ENCODE data around the gene CUL1. TPM values are rescaled to one million over a fixed set of nuclear protein-coding genes. Genes with fewer than 3 reads are reported as not detected.

The CUL1 gene
- total RNA-seq, 2 donors from 2014 or later: 34.9 to 37.2 TPM

DNA sequence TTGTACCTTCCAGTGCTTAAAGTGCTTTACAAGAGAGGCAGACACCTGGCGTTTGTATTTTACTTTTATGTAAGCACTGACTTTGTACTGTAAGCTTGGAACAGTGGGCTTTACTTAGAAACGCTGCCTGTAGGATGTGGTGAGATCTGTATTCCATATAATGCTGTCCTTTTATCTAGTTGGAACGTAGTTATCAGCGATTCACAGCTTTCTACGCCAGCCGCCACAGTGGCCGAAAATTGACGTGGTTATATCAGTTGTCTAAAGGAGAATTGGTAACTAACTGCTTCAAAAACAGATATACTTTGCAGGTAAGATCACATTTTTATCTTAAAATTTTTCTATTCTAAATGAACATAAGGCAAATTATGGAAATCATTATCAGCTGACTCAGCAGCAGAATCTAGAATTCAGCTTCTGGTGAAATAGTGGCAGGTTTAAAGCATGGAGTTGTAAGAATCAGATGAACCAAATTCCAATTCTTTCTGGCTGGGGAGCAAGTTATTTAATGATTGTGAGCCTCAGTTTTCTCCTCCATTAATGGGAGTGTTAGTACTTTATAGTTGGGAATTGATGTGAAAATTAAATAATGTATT is 91.5 kb downstream of the CUL1 start:
- no peak for ATAC-seq
- intact Hi-C loops (cut with DNase I, micrococcal nuclease): no loop called here
- DNase-seq: no peak

DNA sequence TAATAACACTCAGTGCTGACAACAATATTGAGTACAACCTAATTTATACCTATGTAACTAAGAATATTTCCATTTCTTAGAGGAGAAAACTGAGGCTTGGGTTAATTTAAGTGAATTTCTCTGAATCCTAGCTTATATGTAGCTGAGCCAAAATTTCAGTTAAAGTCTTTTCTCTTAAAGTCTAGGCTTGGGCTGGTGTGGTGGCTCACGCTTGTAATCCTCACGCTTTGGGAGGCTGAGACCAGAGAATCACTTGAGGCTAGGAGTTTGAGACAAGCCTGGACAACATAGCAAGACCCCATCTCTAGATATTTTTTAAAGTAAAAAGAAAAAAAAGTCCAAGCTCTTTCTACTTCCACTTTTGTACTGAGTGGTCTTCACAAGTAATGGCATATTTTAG is 92.1 kb downstream of the CUL1 start:
- no peak for DNase-seq
- no peak for ATAC-seq
- intact Hi-C loops (cut with DNase I, micrococcal nuclease): no loop called here

DNA sequence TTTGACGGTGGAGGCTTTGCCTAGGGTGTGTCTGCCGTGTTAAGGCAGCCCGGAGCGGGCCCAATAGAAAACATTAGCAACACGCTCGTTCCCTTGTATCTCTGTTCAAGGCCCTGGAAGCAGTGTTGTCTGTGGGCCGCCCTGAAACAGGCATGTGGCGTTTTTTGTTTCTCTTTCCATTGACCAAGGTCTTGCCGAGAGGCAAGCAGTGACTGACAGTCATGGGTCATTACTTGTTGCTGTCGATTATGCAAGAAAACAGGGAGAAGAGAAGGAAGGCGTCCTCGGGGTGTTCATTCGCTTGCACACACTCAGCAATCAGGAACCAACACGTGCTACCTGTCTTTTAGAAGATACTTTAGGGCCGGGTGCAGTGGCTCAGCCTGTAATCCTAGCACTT is 92.8 kb downstream of the CUL1 start:
- no peak for ATAC-seq
- DNase-seq: no peak
- intact Hi-C loops (cut with DNase I, micrococcal nuclease): no loop called here

DNA sequence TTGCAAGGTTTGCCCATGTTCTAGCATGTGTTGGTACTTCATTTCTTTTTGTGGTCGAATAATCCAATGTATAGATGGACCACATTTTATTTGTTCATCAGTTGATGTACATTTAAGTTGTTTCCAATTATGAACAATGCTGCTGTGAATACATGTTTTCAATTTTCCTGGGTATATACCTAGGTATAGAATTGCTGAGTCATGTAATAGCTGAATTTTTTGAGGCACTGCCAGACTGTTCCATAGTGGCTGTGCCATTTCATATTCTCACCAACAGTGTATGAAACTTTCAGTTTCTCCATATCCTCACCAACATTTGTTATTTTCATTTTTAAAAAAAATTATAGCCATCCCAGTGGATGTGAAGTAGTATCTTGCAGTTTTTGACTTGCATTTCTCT is 94.9 kb downstream of the CUL1 start:
- ATAC-seq (no peak), DNase-seq (no peak)
- intact Hi-C loops (cut with DNase I, micrococcal nuclease): no loop called here

DNA sequence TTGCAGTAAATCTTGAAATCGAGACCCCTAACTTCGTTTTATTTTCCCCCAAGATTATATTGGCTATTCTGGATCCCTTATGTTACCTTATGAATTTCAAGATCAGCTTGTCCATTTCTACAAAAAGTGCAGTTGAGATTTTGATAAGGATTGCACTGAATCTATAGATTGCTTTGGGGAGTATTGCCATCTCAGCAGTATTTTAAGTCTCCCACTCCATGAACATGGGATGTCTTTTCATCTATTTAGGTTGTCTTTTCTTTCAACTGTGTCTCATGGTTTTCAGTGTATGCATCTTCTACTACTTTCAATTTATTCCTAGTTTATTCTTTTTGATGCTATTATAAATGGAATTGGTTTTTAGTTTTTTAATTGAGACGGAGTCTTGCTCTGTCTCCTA is 95.8 kb downstream of the CUL1 start:
- no peak for ATAC-seq
- DNase-seq: no peak
- intact Hi-C loops (cut with DNase I, micrococcal nuclease): no loop called here

DNA sequence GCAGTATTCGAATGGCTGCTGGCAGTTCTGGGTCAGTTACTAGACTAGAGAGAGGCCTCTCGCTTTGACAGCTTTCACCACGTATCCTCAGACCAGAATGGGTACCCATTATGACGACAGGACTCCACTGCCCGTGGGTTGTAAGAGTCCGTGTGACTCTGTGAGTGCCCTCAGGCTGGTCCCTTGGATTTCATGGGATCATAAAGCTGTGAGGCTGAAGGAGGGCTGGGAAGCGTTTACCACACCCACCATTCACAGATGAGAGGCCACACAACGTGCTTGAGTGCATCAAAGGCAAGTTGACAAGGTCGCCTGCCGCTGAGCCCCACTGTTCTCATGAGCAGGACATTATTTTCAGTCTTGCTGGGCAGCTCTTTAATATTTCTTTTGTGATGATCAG is 98.1 kb downstream of the CUL1 start:
- DNase-seq: no peak
- intact Hi-C loops (cut with DNase I, micrococcal nuclease): no loop called here
- no peak for ATAC-seq

DNA sequence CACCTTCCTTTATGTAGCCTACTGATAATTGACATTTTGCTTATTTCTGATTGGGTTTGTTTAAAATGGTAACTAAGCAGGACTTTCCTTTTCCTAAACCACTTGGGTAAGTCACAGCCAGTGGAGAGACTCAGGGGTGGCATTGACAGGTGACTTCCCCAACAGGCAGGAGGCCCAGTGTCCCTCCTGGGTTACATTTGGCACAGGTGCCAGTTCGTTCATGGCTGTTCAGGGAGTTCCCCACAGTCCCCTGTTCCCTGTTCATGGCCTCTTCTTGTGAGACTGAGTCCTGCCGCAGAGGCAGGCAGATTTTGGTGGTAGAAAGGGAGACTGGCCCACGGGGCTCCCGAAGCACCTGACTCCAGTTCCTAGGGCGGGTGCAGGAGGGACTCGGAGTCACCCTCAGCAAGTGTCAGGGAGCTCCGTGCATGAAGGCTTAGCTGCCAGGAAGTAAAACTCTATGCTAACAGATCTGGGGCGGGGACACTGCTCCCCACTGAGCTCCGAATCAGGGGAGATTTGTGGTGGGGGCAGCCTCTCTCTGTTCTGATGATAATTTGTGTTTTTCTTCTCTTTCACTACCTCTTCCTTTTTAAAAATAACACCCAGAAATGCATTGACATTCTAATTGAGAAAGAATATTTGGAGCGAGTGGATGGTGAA is 101.3 kb downstream of the CUL1 start:
- DNase-seq (no peak), ATAC-seq (no peak)
- intact Hi-C loops (cut with DNase I, micrococcal nuclease): no loop called here

DNA sequence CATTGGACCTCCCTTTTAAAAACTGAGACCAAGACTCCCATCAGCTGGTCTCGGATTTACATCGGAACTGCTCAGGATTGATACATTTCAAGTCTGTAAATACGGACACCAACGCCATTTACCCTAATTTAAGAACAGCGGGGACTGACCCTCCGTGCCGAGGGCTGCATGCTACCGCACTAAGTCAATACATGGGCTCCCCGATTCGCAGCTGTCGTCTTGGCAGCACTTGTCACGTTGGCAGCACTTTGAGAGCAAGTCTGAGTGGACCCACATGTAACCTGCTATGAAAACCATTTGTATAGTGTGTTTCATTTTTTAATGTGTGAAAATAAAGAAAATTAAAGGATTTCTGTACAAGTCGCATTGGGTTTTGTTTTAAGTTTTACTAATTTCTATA is 102.0 kb downstream of the CUL1 start:
- intact Hi-C loops (cut with DNase I, micrococcal nuclease): no loop called here
- no peak for ATAC-seq
- no peak for DNase-seq

DNA sequence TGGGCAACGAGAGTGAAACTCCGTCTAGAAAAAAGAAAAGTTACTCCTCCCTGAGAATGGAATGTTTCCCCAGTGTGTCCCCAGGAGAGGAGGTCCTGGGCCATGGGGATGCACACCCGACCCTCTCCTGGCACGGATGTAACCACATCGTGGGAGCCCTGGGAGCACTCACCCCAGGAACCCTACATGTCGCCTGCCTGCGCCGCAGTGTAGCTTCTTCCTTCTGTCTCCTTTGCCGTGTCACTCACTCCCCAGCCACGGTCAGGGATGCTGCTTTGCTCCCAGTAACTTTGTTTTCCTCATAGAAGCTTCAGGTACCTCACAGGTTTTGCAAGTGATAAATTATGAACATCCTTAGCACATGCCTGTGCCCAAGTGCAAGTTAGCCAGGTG is 103.4 kb downstream of the CUL1 start:
- DNase-seq: no peak
- peak; percentile 24 for ATAC-seq
- intact Hi-C loops (cut with DNase I, micrococcal nuclease): no loop called here

DNA sequence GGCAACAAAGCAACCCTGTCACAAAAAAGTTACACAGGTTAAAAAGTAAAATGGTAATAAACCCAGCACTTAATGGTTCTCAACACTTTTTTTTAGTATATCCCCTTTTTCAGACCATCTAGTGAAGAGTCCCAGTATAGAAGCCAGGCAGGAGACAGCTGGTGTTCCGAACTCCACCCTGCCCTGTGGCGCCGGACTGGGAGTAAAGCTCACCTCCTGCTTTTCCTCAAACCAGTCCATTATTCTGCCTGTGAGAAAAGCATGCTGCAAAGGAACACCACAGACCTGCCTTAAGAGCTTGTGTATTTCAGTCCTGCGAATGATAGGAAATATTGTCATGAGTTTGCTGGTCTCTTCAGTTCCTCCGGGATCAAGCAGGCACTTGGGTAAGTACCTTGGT is 104.4 kb downstream of the CUL1 start:
- DNase-seq (no peak), ATAC-seq (no peak)
- intact Hi-C loops (cut with DNase I, micrococcal nuclease): no loop called here

DNA sequence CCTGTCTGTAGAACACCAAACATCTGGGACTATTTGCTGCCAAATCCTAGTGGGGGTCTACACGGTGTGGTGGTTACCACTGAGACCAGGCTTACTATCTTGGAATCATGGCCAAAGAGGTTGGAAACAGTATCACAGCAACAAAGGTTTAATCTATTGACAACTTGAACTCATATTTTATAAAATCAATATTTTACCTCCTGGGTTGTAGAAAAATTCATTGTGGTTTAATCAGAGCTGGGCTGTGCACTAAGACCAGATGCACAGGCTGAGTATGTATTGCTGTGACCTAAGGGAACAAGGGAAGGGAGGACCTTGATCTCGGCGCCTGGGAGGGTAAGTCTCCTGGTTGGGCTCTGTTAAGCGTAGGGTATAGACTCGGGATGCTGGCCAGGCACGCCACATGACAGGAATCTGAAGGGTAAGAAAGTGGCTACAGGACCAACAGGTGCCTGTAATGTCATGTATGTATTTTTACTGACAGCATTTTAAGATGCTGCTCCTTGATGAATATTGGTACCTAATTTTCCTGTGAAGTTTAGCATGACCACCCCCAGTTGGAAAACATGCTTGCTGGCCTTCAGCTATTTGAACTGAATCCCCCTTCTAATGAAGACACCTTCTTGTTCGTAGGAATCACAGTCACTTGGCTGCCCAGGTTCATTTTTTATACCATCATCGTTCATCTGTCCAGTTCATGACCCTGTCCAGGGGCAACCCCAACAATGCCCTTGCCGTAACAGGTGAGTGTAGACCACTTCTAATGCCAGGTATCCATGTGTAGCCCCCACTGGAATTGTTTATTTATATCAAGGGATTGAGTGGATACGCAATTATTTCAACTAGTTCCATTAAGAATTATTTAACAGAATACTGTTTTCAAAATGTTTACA is 105.9 kb downstream of the CUL1 start:
- intact Hi-C loops (cut with DNase I, micrococcal nuclease): no loop called here
- ATAC-seq: no peak
- DNase-seq: no peak

DNA sequence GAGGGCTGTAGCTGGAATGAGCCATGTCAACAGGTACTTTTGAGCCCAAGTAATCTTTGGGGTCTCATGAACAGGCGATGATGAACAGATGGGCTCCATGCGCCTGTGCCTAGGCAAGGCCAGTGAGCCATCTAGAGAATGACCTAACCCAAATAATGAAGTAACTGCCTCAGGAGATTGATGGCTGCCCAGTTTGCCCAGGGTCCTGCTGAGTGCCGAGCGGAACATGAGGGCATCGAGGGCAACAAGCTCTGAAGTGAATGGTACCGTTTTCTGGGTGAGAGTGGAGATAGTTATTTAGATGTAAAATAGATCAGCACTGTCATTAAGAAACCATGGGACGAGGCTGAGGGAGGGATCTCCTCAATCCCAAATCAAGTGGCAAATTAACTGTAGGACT is 107.5 kb downstream of the CUL1 start:
- intact Hi-C loops (cut with DNase I, micrococcal nuclease): no loop called here
- DNase-seq: no peak
- ATAC-seq: no peak

DNA sequence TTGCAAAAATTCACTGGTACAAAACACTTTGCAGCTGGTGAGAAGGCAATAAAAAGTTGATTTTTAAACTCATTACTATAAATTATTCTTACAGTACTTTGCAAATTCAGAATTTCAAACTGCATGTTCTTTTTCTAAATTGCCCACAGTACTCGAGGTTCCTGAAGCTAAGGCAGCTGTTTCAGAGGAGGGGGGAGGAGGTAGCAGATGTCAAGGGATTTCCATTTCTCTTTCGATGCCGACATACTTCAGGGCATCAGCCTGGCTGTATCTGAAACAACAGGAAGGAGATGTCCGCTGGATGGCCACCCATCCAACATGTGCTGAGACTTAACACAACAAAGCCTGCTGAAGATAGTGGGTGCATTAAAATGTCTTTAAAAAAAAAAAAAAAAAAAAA is 108.7 kb downstream of the CUL1 start:
- intact Hi-C loops (cut with DNase I, micrococcal nuclease): no loop called here
- no peak for ATAC-seq
- no peak for DNase-seq

DNA sequence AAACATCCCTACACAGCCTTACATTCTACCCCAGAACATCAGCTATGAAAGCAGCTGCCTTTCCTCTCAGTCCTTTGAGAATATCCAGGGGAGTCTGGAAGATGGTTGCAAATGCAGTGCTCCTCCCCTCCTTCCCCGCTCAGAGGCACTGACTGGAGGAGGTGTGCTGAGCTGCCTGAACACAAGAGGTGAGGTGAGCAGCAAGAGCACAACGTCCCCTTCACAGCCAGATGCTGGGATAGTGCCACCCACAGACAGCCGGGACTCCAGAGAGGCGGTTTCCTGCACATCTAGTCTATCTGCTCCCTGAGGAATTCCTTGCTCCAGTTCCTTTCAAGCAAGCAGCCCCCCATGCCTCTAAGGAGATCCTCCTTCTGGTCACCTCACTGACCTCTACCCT is 111.2 kb downstream of the CUL1 start:
- intact Hi-C loops (cut with DNase I, micrococcal nuclease): no loop called here
- DNase-seq: no peak
- no peak for ATAC-seq

DNA sequence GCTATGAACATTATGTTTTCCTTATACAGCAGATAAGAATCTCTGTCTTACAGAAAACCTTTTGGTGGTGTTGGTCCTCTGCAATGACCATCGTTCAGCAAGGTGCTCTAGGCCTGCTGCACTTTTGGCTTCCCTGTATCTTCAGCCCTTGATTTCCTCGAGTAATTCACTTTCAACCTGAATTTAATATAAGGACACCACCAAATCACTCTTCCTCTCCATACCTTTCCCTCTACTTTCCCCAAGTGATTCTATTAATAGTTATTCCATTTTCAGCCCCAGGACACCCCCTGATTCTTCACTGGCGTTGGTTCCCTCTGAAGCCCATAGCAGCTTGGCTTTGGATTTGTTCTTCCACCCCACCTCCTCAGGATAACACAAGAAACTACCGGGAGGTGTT is 113.2 kb downstream of the CUL1 start:
- ATAC-seq (no peak), DNase-seq (no peak)
- intact Hi-C loops (cut with DNase I, micrococcal nuclease): no loop called here

DNA sequence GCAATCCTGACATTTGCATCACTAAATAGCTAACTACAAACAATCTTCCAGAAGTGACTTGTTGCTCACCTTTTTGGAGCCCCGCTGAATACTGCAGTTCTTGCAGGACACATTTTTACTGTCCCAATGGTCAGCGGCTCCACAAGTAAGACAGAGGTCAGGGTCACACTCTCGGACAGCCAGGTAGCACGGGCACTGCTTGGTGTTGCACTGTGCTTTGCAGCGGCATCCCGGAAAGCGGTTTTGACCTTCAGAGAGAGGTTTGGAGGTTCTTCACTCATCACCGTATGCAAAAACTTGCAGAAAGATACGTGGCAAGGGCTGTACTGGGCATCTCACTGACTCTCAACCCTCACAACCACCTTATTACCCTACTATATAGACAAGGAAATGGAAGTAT is 115.2 kb downstream of the CUL1 start:
- ATAC-seq: no peak
- intact Hi-C loops (cut with DNase I, micrococcal nuclease): no loop called here
- DNase-seq: no peak

DNA sequence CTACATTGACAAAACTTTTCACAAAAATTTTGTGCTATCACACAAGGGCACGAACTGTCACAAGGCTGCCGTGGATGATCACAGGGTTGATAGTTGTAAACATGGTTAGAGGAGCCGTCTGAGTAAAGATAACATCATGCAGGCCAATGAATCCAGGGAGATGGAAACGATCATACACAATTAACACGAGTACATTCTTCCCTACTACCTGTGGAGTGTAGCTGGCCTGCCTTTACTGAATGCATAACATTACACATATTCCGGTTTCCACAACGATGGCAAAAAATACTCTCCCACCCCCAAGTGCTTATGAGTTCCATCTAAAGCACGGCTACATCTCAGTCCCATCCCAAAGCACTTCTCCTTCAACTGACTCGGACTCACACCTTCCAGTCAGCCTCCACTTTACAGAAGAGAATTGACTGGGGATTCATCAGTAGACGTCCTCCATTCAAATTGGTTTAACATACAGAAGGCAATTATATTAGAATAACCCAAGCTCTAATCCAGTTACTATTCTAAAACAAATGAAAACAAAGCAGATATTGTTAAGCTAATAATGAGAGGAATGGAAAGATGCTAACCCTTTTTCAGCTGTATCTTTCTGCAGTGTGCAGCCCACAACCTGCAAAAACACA is 116.3 kb downstream of the CUL1 start:
- DNase-seq (no peak), ATAC-seq (no peak)
- intact Hi-C loops (cut with DNase I, micrococcal nuclease): no loop called here

DNA sequence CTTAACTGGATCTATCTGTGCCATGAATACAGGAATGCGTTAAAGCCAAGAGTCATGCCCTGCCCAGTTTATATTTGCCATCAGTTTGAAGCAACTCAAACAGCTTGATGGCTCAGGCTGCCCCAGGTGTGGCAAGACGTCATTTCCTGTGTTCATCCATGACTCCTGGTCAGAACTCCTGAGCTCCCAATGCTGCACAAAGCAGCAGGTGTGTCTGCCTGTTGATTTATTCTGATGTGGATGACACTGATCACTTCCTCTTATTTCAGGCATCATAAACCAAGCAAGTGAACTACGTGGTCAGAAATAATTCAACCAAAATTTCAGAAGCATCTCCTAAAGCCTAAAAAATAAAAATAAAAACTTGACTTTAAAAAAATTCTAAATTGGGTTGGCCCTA is 116.9 kb downstream of the CUL1 start:
- peak; percentile 93 for ATAC-seq
- intact Hi-C loops (cut with DNase I, micrococcal nuclease): no loop called here
- DNase-seq: peak; percentile 20 to 53

DNA sequence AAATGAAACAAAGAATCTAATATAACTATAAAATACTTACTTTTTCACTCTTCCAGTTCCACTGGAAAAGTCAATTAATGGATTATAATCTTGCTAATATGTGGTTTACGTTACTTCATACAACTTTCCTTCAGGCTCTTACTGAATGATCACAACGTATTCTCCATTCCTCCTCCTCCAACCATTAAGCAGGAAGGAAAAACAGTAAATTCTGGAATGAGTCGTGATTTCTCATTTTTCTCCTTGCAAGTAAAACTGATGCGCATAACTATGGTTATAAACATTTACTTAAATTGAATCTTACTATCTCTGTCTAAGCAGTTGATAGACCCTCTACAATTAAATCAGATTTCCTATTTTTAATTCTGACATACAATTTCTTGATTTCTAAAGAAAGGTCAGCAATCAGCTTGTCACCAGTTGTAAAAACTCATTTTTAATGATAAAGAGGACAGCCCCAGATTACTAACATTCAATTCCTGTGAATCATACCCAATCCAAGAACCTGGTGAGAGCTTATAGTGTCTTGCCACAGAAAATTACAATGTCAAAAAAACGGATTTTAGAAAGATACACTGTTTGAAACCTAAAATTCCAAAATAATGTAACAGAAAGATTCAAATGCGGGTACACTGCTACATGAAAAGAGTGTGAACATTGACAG is 121.1 kb downstream of the CUL1 start:
- no peak for ATAC-seq
- no peak for DNase-seq
- intact Hi-C loops (cut with DNase I, micrococcal nuclease): no loop called here

Data from left colon (tissue), 2 donors.